A549 (cell line): ENCODE results near the gene SMARCA1.

Experiments
- EP300 ChIP-seq, 2 experiments: fragments of >200 bp; sonication (Bioruptor Twin); formaldehyde crosslinking; IDR thresholded peaks; 2 replicates in 1 of 2; 3 replicates in 1 of 2; pipeline ENCODE4 v1.6.1; 2016 to 2017
- HOXA7 ChIP-seq: fragments of 250-450 bp; sonication (Bioruptor Pico); IDR thresholded peaks from 2 replicates; pipeline ENCODE4 v1.5.0; 2020; ENCODE audit warnings: mild to moderate bottlenecking, moderate library complexity
- NR3C1 ChIP-seq: fragments of >200 bp; sonication (Bioruptor Twin); formaldehyde crosslinking; IDR thresholded peaks from 3 replicates; pipeline ENCODE4 v1.6.1; 2017
- POLR2A ChIP-seq: IDR thresholded peaks from 2 replicates; pipeline ENCODE4 v1.6.1; 2012; ENCODE audit warnings: mild to moderate bottlenecking, low read length
- RAD21 ChIP-seq, 2 experiments: fragments of >200 bp in 1 of 2; sonication (Bioruptor Twin) in 1 of 2; formaldehyde crosslinking in 1 of 2; IDR thresholded peaks in 1 of 2; conservative IDR thresholded peaks in 1 of 2; 2 replicates in 1 of 2; 3 replicates in 1 of 2; pipeline ENCODE4 v1.6.1; 2012 to 2018; ENCODE audit warnings: inconsistent platforms in 1 of 2
- RCOR1 ChIP-seq: fragments of 150-350 bp; IDR thresholded peaks from 2 replicates; pipeline ENCODE4 v1.6.1; 2014; ENCODE audit warnings: antibody characterized with exemption, low read length, low read depth
- RNF2 ChIP-seq: fragments of 200-600 bp; sonication (generic); IDR thresholded peaks from 2 replicates; pipeline ENCODE4 v1.6.1; 2016; ENCODE audit warnings: low read depth, mild to moderate bottlenecking, antibody characterized with exemption, moderate library complexity, borderline replicate concordance
- TF ChIP-seq, protein P1 (sequence below): fragments of >200 bp; sonication (Bioruptor Twin); formaldehyde crosslinking; IDR thresholded peaks from 3 replicates; pipeline ENCODE4 v1.5.1; 2016
- TF ChIP-seq, protein P2 (sequence below): IDR thresholded peaks from 2 replicates; pipeline ENCODE4 v1.6.1; 2012
- TF ChIP-seq, protein P3 (sequence below): fragments of 200-600 bp; sonication (generic); IDR thresholded peaks from 2 replicates; pipeline ENCODE4 v1.6.1; 2016; ENCODE audit warnings: antibody characterized with exemption, mild to moderate bottlenecking, moderate library complexity

DNA sequence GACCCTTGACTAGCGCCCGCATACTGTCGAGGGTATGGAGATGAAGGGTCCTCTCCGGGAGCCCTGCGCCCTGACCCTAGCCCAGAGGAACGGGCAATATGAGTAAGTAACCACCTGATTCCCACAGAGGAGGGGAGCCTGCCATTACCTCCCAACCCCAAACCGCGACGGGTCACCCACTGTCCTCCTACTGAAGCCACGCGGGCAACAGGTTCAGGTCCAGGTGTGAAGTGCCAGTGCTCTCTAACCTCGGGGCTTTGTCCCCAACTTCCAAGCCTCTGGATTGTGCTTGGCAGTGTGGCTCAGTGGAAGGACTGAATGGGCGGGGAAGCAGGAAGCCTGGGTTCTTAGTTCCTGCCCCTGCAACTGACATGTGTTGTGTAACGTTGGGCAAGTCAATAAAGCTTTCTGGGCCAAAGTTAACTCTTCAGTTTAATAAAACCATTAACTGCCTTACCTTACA, 17.5 kb upstream of the SMARCA1 start:
- TF ChIP-seq, protein P1, sequence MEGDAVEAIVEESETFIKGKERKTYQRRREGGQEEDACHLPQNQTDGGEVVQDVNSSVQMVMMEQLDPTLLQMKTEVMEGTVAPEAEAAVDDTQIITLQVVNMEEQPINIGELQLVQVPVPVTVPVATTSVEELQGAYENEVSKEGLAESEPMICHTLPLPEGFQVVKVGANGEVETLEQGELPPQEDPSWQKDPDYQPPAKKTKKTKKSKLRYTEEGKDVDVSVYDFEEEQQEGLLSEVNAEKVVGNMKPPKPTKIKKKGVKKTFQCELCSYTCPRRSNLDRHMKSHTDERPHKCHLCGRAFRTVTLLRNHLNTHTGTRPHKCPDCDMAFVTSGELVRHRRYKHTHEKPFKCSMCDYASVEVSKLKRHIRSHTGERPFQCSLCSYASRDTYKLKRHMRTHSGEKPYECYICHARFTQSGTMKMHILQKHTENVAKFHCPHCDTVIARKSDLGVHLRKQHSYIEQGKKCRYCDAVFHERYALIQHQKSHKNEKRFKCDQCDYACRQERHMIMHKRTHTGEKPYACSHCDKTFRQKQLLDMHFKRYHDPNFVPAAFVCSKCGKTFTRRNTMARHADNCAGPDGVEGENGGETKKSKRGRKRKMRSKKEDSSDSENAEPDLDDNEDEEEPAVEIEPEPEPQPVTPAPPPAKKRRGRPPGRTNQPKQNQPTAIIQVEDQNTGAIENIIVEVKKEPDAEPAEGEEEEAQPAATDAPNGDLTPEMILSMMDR: no peak
- TF ChIP-seq EP300 (IDR thresholded peaks at IDR 0.05) (no peak), NR3C1 (no peak), RNF2 (no peak), RCOR1 (no peak), POLR2A (no peak), RAD21 (conservative IDR thresholded peaks at IDR 0.05 in 1 of 2, IDR thresholded peaks at IDR 0.05 in 1 of 2) (no peak), HOXA7 (CRISPR knock-in tag) (no peak)
- TF ChIP-seq, protein P2, sequence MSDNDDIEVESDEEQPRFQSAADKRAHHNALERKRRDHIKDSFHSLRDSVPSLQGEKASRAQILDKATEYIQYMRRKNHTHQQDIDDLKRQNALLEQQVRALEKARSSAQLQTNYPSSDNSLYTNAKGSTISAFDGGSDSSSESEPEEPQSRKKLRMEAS: peak; percentile 21; the same call in 1 of the 2 replicates
- TF ChIP-seq, protein P3, sequence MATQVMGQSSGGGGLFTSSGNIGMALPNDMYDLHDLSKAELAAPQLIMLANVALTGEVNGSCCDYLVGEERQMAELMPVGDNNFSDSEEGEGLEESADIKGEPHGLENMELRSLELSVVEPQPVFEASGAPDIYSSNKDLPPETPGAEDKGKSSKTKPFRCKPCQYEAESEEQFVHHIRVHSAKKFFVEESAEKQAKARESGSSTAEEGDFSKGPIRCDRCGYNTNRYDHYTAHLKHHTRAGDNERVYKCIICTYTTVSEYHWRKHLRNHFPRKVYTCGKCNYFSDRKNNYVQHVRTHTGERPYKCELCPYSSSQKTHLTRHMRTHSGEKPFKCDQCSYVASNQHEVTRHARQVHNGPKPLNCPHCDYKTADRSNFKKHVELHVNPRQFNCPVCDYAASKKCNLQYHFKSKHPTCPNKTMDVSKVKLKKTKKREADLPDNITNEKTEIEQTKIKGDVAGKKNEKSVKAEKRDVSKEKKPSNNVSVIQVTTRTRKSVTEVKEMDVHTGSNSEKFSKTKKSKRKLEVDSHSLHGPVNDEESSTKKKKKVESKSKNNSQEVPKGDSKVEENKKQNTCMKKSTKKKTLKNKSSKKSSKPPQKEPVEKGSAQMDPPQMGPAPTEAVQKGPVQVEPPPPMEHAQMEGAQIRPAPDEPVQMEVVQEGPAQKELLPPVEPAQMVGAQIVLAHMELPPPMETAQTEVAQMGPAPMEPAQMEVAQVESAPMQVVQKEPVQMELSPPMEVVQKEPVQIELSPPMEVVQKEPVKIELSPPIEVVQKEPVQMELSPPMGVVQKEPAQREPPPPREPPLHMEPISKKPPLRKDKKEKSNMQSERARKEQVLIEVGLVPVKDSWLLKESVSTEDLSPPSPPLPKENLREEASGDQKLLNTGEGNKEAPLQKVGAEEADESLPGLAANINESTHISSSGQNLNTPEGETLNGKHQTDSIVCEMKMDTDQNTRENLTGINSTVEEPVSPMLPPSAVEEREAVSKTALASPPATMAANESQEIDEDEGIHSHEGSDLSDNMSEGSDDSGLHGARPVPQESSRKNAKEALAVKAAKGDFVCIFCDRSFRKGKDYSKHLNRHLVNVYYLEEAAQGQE: no peak
